OCI-LY1 (cell line): ENCODE results near the gene ABCC11.

Experiments used
- CTCF ChIP-seq: fragments of 200-600 bp; sonication (generic), shearing (Covaris generic); IDR thresholded peaks from 2 replicates; pipeline ENCODE4 v1.5.1; 2017; ENCODE audit warnings: mild to moderate bottlenecking, antibody characterized with exemption, low read length, moderate library complexity, mixed read lengths
- EZH2 ChIP-seq: fragments of 200-600 bp; sonication (generic), shearing (Covaris generic); IDR thresholded peaks from 2 replicates; pipeline ENCODE4 v1.8.0; 2017; ENCODE audit warnings: borderline replicate concordance, mixed run types, mild to moderate bottlenecking, antibody characterized with exemption, low read length, moderate library complexity, mixed read lengths

- TF ChIP-seq CTCF (no peak), EZH2 (no peak)
Measured at GRCh38 chr16:48123104-48123788, 124.1 kb downstream of the ABCC11 start.
